Esophagus muscularis mucosa (tissue), 4 donors: ENCODE data around the gene GAGE12J. TPM values are rescaled to one million over a fixed set of nuclear protein-coding genes. Genes with fewer than 3 reads are reported as not detected.

Experiments
- DNase-seq: peaks from one replicate; pipeline ENCODE4 v3.0.0-alpha.2; 2017; ENCODE audit errors: extremely low spot score
- H3K27ac ChIP-seq, 4 donors: fragments of 200-600 bp; sonication (generic); replicated peaks in 1 of 4; 1 replicate in 3 of 4; 2 replicates in 1 of 4; pipeline ENCODE4 v1.5.1; 2016 to 2019; ENCODE audit warnings: mild to moderate bottlenecking in 1 of 4
- H3K27me3 ChIP-seq, 4 donors: fragments of 200-600 bp; sonication (generic); one replicate each; pipeline versions ENCODE4 v1.5.1 to v1.6.0; 2016 to 2019
- H3K36me3 ChIP-seq, 4 donors: fragments of 200-600 bp; sonication (generic); one replicate each; pipeline ENCODE4 v1.5.1; 2016 to 2019
- H3K4me1 ChIP-seq, 4 donors: fragments of 200-600 bp; sonication (generic); one replicate each; pipeline ENCODE4 v1.5.1; 2016 to 2019
- H3K4me3 ChIP-seq, 4 donors: fragments of 200-600 bp; sonication (generic); 1 replicate in 2 of 4; 2 replicates in 2 of 4; pipeline ENCODE4 v1.5.1; 2016 to 2019; ENCODE audit warnings: mild to moderate bottlenecking in 4 of 4, moderate library complexity in 1 of 4
- H3K9me3 ChIP-seq, 4 donors: fragments of 200-600 bp; sonication (generic); 1 replicate in 3 of 4; 2 replicates in 1 of 4; pipeline ENCODE4 v1.5.1; 2016 to 2019
- CTCF ChIP-seq, 3 experiments: fragments of 200-600 bp in 2 of 3; fragments of 450-650 bp in 1 of 3; sonication (generic) in 2 of 3; IDR thresholded peaks; one replicate each; pipeline ENCODE4 v1.5.1; 2017 to 2019; ENCODE audit warnings: antibody characterized with exemption in 3 of 3, mild to moderate bottlenecking in 2 of 3, moderate library complexity in 1 of 3
- EP300 ChIP-seq: sonication (generic); formaldehyde crosslinking; IDR thresholded peaks from one replicate; pipeline ENCODE4 v1.6.1; 2017; ENCODE audit warnings: antibody characterized with exemption
- POLR2A ChIP-seq: fragments of 450-650 bp; IDR thresholded peaks from one replicate; pipeline ENCODE4 v1.6.1; 2017; ENCODE audit warnings: antibody characterized with exemption, moderate library complexity, mild to moderate bottlenecking, low read depth
- POLR2AphosphoS5 ChIP-seq, 2 donors: sonication (generic); formaldehyde crosslinking; IDR thresholded peaks; one replicate each; pipeline ENCODE4 v1.6.1; 2017; ENCODE audit warnings: antibody characterized with exemption in 2 of 2
- whole genome bisulfite sequencing: methylation state at CpG from one replicate; pipeline ENCODE4 v1.1.5; 2018; 5-methylcytosine and 5-hydroxymethylcytosine counted together
- intact Hi-C: fragments of 100-400 bp; cut with DNase I; formaldehyde crosslinking; loops from one replicate; pipeline ENCODE4 v1.15.1; 2023
- total RNA-seq, 4 donors: library from RNA; depleted of rRNA; stranded (reverse); fragments of >200 nt; gene quantifications; one replicate each; pipeline versions ENCODE4 v1.1.0 to v1.2.1, GENCODE V29; 2016

GAGE12J gene
- total RNA-seq, 4 donors from 2014 or later: not detected

- no peaks in the 10 kb centered on the region for H3K27me3 ChIP-seq
- no peak overlapping the region for H3K27ac ChIP-seq
- DNase-seq: no peak
- no peaks in the 10 kb centered on the region for H3K36me3 ChIP-seq
- TF ChIP-seq CTCF (IDR thresholded peaks at IDR 0.05): no peak
- TF ChIP-seq EP300: no peak
- TF ChIP-seq POLR2AphosphoS5 (IDR thresholded peaks at IDR 0.05): no peak
- TF ChIP-seq POLR2A: no peak
- no peak overlapping the region for H3K4me3 ChIP-seq
- 67% methylated on average over 3 of the region's 3 CpGs for WGBS
- H3K9me3 ChIP-seq: no peaks in the 10 kb centered on the region
- H3K4me1 ChIP-seq: peaks cover 0 to 24% (median 21%) of the 10 kb centered on the region in 4 donors
- intact Hi-C loops: no loop called here
Observed at GRCh38 chrX:49277535-49277830, 44.4 kb upstream of the GAGE12J start.

- DNase-seq: no peak
- no peaks in the 10 kb centered on the region for H3K36me3 ChIP-seq
- H3K4me3 ChIP-seq: no peak overlapping the region
- no peaks in the 10 kb centered on the region for H3K27me3 ChIP-seq
- no peak for TF ChIP-seq POLR2AphosphoS5 (IDR thresholded peaks at IDR 0.05)
- TF ChIP-seq EP300: no peak
- no peak for TF ChIP-seq CTCF (IDR thresholded peaks at IDR 0.05)
- no peak for TF ChIP-seq POLR2A
- WGBS: 83% methylated on average over 3 of the region's 3 CpGs
- H3K4me1 ChIP-seq: peaks cover 0 to 18% (median 15%) of the 10 kb centered on the region in 4 donors
- intact Hi-C loops: no loop called here
- no peaks in the 10 kb centered on the region for H3K9me3 ChIP-seq
- no peak overlapping the region for H3K27ac ChIP-seq
Observed at GRCh38 chrX:49278081-49278480, 43.8 kb upstream of the GAGE12J start.

- H3K36me3 ChIP-seq: peaks cover 0 to 8% (median 3%) of the 10 kb centered on the region in 4 donors
- H3K4me1 ChIP-seq: no peaks in the 10 kb centered on the region
- H3K4me3 ChIP-seq: no peak overlapping the region
- intact Hi-C loops: no loop called here
- DNase-seq: no peak
- H3K27me3 ChIP-seq: no peaks in the 10 kb centered on the region
- TF ChIP-seq CTCF (IDR thresholded peaks at IDR 0.05) (peak; percentile 13 to 29 (median 20)), POLR2AphosphoS5 (IDR thresholded peaks at IDR 0.05) (no peak)
- H3K9me3 ChIP-seq: no peaks in the 10 kb centered on the region
- no peak overlapping the region for H3K27ac ChIP-seq
- WGBS: 38% methylated on average over 11 of the region's 11 CpGs
Observed at GRCh38 chrX:49282647-49283011, 39.2 kb upstream of the GAGE12J start.

- 78% methylated on average over 3 of the region's 3 CpGs for WGBS
- Histone ChIP-seq H3K27me3 (no peaks in the 10 kb centered on the region), H3K36me3 (peaks cover 0 to 8% (median 3%) of the 10 kb centered on the region in 4 donors), H3K4me3 (no peak overlapping the region), H3K27ac (no peak overlapping the region), H3K9me3 (no peaks in the 10 kb centered on the region), H3K4me1 (no peaks in the 10 kb centered on the region)
- DNase-seq: no peak
- TF ChIP-seq EP300 (no peak), CTCF (IDR thresholded peaks at IDR 0.05) (no peak), POLR2AphosphoS5 (IDR thresholded peaks at IDR 0.05) (no peak), POLR2A (no peak)
- intact Hi-C loops: no loop called here
Observed at GRCh38 chrX:49284212-49284611, 37.6 kb upstream of the GAGE12J start.

- H3K4me3 ChIP-seq: no peak overlapping the region
- no peaks in the 10 kb centered on the region for H3K27me3 ChIP-seq
- no peak for DNase-seq
- TF ChIP-seq CTCF (IDR thresholded peaks at IDR 0.05) (no peak), POLR2A (no peak), EP300 (no peak), POLR2AphosphoS5 (IDR thresholded peaks at IDR 0.05) (no peak)
- no peak overlapping the region for H3K27ac ChIP-seq
- no peaks in the 10 kb centered on the region for H3K4me1 ChIP-seq
- H3K36me3 ChIP-seq: peaks cover 0 to 8% (median 3%) of the 10 kb centered on the region in 4 donors
- intact Hi-C loops: no loop called here
- no peaks in the 10 kb centered on the region for H3K9me3 ChIP-seq
- 88% methylated on average over 9 of the region's 18 CpGs for WGBS
Observed at GRCh38 chrX:49286136-49286535, 35.7 kb upstream of the GAGE12J start.
